Activated naive CD8-positive, alpha-beta T cell treated with anti-CD3 and anti-CD28 coated beads, Interleukin-2, amount 10 ng/mL, durations not matched to agents 7 days and 5 days (primary cell): ENCODE results near the gene MED22. TPM values are rescaled to one million over a fixed set of nuclear protein-coding genes. Genes with fewer than 3 reads are reported as not detected.
"Not testable (repeated sequence)": the region's sequence is repeated elsewhere in the genome, so short reads cannot be mapped to it uniquely, and the experiment has no call there.

Experiments used
- ATAC-seq: fragments of 150-1000 bp; cut with Tn5 transposase; one replicate; pipeline ENCODE4 v1.10.0; 2021; ENCODE audit warnings: low read depth, moderate library complexity
- POLR2A ChIA-PET: fragments of 350-600 bp; sonication (Branson Sonifier 250); formaldehyde crosslinking; loops from one replicate; lab custom pipeline; 2021; ENCODE audit warnings: antibody characterized with exemption; lab: Charles Lee
- DNase-seq: peaks from one replicate; pipeline ENCODE4 v3.0.0; 2021
- H3K27ac Mint-ChIP-seq: one replicate; pipeline ENCODE4 v1.8.0; 2022; ENCODE audit warnings: mild to moderate bottlenecking, mixed read lengths
- H3K27me3 Mint-ChIP-seq: one replicate; pipeline ENCODE4 v1.8.0; 2022; ENCODE audit warnings: mild to moderate bottlenecking, moderate library complexity, mixed read lengths
- H3K36me3 Mint-ChIP-seq: one replicate; pipeline ENCODE4 v1.8.0; 2021; ENCODE audit warnings: mild to moderate bottlenecking, mixed read lengths
- H3K4me1 Mint-ChIP-seq: one replicate; pipeline ENCODE4 v1.8.0; 2021; ENCODE audit warnings: mixed read lengths
- H3K4me3 Mint-ChIP-seq: one replicate; pipeline ENCODE4 v1.8.0; 2022; ENCODE audit warnings: mild to moderate bottlenecking, moderate library complexity, mixed read lengths
- H3K9me3 Mint-ChIP-seq: one replicate; pipeline ENCODE4 v1.8.0; 2021; ENCODE audit warnings: mixed read lengths
- total RNA-seq, 2 experiments: library from RNA; stranded (reverse); gene quantifications; one replicate each; pipeline ENCODE4 v1.2.3, GENCODE V29; 2021

The MED22 gene
- total RNA-seq, 2 experiments from 2014 or later: 27.8 to 35.5 TPM

DNA sequence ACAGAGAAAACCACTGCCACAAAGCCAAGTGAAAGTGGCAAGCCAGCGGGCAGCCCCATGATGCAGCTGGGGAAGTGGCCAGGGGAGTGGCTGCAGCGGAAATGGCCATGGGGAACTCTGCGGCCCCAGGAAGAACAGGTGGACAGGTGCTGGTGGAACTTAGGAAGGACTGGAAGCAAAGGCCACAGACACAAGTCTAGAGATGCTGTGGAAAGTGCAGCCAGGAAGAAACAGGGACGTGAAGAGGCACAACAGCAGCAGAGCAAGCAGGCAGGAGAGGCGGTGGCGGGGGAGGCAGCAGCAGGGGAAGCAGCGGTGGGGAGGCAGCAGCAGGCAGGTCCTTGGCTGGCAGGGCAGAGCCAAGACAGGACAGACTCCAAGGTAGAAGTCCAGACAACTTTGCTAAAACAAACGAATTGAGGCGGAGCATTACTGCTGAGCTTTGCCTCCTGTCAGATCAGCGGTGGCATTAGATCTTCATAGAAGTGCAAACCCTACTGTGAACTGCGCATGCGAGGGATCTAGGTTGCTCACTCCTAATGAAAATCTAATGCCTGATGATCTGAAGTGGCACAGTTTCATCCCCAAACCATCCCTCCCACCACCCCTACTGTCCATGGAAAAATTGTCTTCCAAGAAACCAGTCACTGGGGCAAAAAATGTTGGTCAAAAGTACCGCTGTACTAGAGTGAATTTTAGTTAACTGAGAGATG lies 23.8 kb downstream of the MED22 start:
- no peaks in the 10 kb centered on the region for H3K4me1 Mint-ChIP-seq
- ATAC-seq (no peak), DNase-seq (no peak)
- H3K27me3 Mint-ChIP-seq: no peaks in the 10 kb centered on the region
- H3K27ac Mint-ChIP-seq: no peak overlapping the region
- POLR2A ChIA-PET: no interaction called here
- H3K9me3 Mint-ChIP-seq: no peaks in the 10 kb centered on the region
- H3K4me3 Mint-ChIP-seq: no peak overlapping the region
- H3K36me3 Mint-ChIP-seq: no peaks in the 10 kb centered on the region

DNA sequence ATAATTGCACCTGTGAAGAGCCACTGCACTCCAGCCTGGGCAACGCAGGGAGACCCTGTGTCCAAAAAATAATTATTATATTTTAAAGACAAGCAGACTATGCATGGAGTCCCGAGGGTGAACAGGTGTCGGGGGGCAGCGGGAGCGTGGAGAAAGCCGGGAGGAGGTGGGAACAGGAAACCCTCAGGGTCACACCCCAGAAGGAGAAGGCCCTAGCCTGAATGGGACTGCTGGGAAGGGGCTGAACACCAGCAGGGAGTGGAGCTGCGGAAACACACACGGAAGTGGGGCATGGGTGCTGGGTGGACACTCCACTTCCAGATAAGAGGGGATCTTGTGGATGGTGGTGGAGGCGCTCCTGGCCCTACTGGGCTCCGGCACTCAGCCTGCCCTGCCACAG lies 24.7 kb downstream of the MED22 start:
- ATAC-seq (no peak), DNase-seq (no peak)
- Mint-ChIP-seq H3K27me3 (no peaks in the 10 kb centered on the region), H3K4me3 (no peak overlapping the region), H3K9me3 (no peaks in the 10 kb centered on the region), H3K27ac (no peak overlapping the region), H3K4me1 (no peaks in the 10 kb centered on the region), H3K36me3 (no peaks in the 10 kb centered on the region)
- POLR2A ChIA-PET: no interaction called here

DNA sequence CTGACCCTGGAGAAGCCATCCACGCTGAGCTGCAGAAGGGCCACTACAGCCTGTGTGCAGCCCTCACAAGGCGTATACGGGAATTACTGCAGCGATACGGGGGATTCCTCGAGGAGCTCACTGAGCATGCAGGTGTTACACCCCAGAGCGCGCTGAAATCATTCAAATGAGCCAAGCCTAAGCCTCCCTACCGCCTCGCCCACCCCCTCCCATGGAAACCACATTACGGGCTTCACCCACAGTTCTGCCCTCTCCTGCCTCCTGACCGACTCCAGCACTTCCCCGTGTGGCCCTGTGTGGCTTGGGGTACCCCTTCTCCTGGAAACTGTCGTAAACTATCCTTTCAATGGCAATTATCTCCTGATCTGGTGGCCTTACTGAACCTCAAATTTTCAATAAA lies 25.2 kb downstream of the MED22 start:
- no peaks in the 10 kb centered on the region for H3K27me3 Mint-ChIP-seq
- H3K4me3 Mint-ChIP-seq: no peak overlapping the region
- ATAC-seq (no peak), DNase-seq (no peak)
- H3K36me3 Mint-ChIP-seq: no peaks in the 10 kb centered on the region
- no peak overlapping the region for H3K27ac Mint-ChIP-seq
- no peaks in the 10 kb centered on the region for H3K9me3 Mint-ChIP-seq
- POLR2A ChIA-PET: no interaction called here
- no peaks in the 10 kb centered on the region for H3K4me1 Mint-ChIP-seq

DNA sequence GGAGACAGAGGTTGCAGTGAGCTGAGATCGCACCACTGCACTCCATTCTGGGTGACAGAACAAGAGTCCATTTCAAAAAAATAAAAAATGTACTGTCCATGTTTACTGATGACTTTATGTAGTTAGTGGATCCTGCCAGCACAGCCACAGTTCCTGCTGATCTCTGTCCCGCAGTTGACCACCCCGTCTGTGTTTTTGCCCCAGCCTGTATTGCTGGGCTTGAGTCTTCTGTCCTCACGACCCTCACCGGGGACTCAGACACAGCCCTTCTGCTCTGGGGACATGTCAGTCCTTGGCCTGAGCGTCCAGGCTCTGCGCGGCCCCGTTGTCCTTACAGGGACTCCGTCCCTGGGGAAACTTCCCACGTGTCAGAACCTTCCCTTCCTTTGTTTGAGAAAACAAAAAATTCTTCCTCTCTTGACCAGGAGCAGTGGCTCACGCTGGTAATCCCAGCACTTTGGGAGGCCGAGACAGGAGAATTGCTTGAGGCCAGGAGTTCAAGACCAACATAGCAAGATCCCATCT lies 26.5 kb downstream of the MED22 start:
- no peaks in the 10 kb centered on the region for H3K9me3 Mint-ChIP-seq
- POLR2A ChIA-PET: no interaction called here
- H3K4me3 Mint-ChIP-seq: no peak overlapping the region
- H3K27ac Mint-ChIP-seq: no peak overlapping the region
- H3K4me1 Mint-ChIP-seq: no peaks in the 10 kb centered on the region
- ATAC-seq (no peak), DNase-seq (no peak)
- no peaks in the 10 kb centered on the region for H3K36me3 Mint-ChIP-seq
- no peaks in the 10 kb centered on the region for H3K27me3 Mint-ChIP-seq

DNA sequence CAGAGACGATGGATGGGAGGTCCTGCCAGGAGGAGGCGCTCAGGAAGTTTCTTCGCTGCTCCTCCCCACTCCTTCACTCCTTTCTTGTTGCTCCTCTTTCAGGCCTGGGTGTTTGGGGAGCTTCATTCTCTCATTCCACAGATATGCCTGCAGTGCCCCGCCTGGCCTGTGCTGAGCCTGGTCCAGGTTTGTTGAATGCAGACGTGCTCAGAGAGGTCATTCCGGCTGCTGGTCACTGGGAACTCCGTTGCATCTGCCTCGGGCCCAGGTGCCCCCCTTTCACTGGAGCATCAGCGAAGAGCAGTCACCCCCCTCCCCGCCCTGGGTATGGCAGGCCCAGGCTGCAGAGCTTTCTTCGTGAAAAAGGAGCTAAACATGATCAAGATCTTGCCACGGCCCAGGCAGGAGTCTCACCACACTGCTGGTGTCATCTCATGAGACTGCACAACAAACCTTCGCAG lies 27.5 kb downstream of the MED22 start:
- DNase-seq (no peak), ATAC-seq (no peak)
- Mint-ChIP-seq H3K36me3 (no peaks in the 10 kb centered on the region), H3K27ac (no peak overlapping the region), H3K27me3 (no peaks in the 10 kb centered on the region), H3K4me1 (no peaks in the 10 kb centered on the region), H3K9me3 (no peaks in the 10 kb centered on the region), H3K4me3 (no peak overlapping the region)
- POLR2A ChIA-PET: no interaction called here

DNA sequence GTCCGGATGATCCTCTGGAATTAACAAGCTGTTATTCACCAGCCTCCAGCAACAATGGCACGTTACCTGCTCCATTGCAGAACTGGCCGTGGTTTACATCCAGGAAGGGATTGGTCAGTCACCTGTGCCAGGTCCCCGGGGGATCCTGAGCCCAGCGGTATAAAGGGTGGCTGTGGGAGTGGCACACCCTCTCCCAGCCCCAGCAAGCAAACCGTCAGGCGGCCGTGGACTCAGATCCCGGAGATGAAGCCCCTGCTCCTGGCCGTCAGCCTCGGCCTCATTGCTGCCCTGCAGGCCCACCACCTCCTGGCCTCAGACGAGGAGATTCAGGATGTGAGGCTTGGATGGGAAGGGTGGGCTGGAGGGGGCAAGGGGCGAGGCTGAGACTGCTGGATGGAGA lies 30.4 kb downstream of the MED22 start:
- ATAC-seq, H3K9me3 Mint-ChIP-seq, H3K27me3 Mint-ChIP-seq, H3K4me3 Mint-ChIP-seq, POLR2A ChIA-PET, H3K36me3 Mint-ChIP-seq, H3K27ac Mint-ChIP-seq, DNase-seq, H3K4me1 Mint-ChIP-seq: not testable (repeated sequence)

DNA sequence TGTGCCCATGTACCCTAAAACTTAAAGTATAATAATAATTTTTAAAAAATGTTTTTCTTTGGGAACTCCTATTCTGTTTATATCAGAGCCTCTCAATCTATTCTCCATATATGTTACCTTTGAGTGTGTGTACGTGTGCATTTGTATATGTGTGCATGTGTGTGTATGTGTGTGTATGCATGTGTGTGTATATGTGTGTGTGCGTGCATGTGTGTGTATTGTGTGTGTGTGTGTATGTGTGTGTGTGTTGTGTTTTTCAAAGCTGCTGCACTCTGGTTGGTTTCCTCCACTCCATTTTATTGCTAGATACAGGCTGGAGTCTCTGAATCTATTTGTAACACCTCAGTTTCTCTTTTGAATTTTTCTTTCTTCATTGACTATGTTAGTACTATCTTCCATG lies 31.9 kb downstream of the MED22 start:
- H3K9me3 Mint-ChIP-seq: no peaks in the 10 kb centered on the region
- no peak overlapping the region for H3K27ac Mint-ChIP-seq
- ATAC-seq: no peak
- no peaks in the 10 kb centered on the region for H3K27me3 Mint-ChIP-seq
- no peak overlapping the region for H3K4me3 Mint-ChIP-seq
- H3K4me1 Mint-ChIP-seq: no peaks in the 10 kb centered on the region
- DNase-seq: no peak
- POLR2A ChIA-PET: no interaction called here
- H3K36me3 Mint-ChIP-seq: no peaks in the 10 kb centered on the region

DNA sequence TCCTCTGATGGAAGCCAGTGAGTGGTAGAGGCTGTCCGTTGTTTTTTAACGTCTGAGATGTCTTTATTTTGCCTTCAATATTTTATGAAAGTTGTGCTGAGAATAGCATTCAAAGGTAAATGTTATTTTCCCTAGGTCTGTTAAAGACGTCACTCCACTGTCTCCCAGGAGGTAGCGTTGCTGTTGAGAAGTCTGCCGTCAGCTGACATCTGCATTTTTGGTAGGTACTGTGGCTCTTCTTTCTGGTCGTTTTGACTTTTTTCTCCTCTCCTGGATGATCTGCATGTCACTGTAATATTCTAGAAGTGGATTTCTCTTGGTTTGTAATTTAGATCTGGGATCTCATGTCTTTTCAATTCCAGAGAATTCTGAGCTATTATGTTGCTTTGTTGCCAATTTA lies 38.3 kb downstream of the MED22 start:
- peaks cover 5% of the 10 kb centered on the region for H3K27me3 Mint-ChIP-seq
- POLR2A ChIA-PET: no interaction called here
- no peaks in the 10 kb centered on the region for H3K9me3 Mint-ChIP-seq
- DNase-seq (no peak), ATAC-seq (no peak)
- H3K4me3 Mint-ChIP-seq: no peak overlapping the region
- no peaks in the 10 kb centered on the region for H3K4me1 Mint-ChIP-seq
- H3K36me3 Mint-ChIP-seq: no peaks in the 10 kb centered on the region
- no peak overlapping the region for H3K27ac Mint-ChIP-seq

DNA sequence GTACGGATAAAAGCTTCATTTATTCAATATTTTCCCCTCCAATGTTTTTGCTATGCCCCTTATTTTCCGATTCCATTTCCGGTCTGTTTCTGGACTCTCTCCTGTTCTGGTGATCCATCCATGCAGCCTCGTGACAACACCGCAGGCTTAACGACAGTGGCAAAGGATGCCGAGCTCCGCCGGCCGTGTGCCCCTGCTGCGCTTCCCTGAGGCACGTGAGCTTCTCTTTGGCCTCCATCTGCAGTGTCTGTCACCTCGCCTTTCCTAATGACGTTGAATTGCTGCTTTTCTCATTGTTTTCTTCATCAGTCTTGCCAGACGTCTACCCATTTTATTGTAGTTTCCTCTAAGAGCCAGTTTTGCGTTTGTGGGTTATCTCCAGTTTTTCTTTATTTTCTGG lies 40.6 kb downstream of the MED22 start:
- Mint-ChIP-seq H3K27ac (no peak overlapping the region), H3K4me1 (no peaks in the 10 kb centered on the region)

DNA sequence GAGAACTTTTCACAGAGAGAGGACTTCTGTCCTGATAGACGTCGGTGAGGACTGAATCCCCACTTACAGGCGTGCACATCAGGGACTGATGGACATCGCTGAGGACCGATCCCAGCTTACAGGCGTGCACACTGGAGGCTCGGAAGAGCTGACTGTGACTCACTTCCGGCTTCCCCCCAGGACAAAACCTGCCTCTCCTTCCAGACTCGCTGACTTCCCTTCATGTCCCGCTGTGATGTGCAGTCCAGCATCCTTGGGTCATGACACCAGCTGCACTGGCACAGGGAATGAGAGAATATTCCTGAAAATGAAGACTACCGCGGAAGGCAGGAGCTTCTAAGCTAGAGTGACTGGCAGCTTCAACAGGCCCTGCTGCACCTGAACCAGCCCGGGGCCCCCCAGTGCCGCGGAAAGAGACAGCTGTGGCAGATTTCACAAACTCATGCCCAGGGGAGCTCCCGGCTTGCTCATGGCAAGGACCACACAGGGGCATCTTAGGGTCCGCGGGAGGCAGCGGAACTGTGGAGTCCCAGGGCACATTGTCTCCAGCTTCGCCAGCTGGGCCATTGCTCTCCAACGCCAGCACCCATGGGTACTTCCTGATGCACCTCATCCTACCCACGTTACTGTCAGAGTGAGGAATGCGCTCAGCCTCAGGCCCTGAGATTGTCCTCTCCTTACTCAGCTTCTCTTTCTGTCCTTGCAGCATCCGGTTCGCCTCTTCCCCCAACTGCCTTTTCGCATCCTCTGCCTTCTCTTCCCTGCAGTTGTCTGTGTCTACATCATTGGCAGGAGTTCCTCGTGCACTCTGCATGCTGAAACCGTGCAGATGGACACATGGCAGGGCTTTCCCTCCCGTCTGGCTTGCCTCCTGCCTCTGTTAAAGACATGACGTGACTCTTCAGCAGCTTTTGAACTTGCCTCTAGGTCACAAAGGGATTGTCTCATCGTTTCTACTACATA lies 41.4 kb downstream of the MED22 start:
- peaks cover 7% of the 10 kb centered on the region for H3K27me3 Mint-ChIP-seq
- no peak overlapping the region for H3K4me3 Mint-ChIP-seq
- POLR2A ChIA-PET: no interaction called here
- no peak for ATAC-seq
- DNase-seq: no peak
- H3K27ac Mint-ChIP-seq: no peak overlapping the region
- no peaks in the 10 kb centered on the region for H3K36me3 Mint-ChIP-seq
- no peaks in the 10 kb centered on the region for H3K9me3 Mint-ChIP-seq
- H3K4me1 Mint-ChIP-seq: no peaks in the 10 kb centered on the region

More for the DNA sequence above, 40.6 kb downstream of the MED22 start:
- DNase-seq (no peak), ATAC-seq (no peak)
- H3K9me3 Mint-ChIP-seq: no peaks in the 10 kb centered on the region
- H3K4me3 Mint-ChIP-seq: no peak overlapping the region
- H3K27me3 Mint-ChIP-seq: peaks cover 5% of the 10 kb centered on the region
- POLR2A ChIA-PET: no interaction called here
- no peaks in the 10 kb centered on the region for H3K36me3 Mint-ChIP-seq

DNA sequence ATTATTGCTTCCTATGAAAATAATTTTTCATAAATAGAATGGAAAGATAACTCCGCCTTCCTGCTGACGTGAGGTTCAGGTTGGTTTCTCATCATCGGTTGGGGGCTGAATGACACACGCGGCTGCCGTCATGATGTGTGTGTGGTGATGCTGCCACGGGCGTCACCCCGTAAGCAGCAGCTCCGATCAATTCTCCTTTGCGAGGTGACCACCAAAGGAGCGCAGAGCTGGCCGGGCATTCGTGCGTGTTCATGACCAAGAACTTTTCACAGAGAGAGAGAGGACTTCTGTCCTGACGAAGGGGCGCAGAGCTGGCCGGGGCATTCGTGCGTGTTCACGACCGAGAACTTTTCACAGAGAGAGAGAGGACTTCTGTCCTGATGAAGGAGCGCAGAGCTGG lies 42.2 kb downstream of the MED22 start:
- POLR2A ChIA-PET: no interaction called here
- Mint-ChIP-seq H3K4me1 (no peaks in the 10 kb centered on the region), H3K4me3 (no peak overlapping the region), H3K36me3 (no peaks in the 10 kb centered on the region), H3K27me3 (peaks cover 7% of the 10 kb centered on the region), H3K9me3 (no peaks in the 10 kb centered on the region), H3K27ac (no peak overlapping the region)
- DNase-seq (no peak), ATAC-seq (no peak)

DNA sequence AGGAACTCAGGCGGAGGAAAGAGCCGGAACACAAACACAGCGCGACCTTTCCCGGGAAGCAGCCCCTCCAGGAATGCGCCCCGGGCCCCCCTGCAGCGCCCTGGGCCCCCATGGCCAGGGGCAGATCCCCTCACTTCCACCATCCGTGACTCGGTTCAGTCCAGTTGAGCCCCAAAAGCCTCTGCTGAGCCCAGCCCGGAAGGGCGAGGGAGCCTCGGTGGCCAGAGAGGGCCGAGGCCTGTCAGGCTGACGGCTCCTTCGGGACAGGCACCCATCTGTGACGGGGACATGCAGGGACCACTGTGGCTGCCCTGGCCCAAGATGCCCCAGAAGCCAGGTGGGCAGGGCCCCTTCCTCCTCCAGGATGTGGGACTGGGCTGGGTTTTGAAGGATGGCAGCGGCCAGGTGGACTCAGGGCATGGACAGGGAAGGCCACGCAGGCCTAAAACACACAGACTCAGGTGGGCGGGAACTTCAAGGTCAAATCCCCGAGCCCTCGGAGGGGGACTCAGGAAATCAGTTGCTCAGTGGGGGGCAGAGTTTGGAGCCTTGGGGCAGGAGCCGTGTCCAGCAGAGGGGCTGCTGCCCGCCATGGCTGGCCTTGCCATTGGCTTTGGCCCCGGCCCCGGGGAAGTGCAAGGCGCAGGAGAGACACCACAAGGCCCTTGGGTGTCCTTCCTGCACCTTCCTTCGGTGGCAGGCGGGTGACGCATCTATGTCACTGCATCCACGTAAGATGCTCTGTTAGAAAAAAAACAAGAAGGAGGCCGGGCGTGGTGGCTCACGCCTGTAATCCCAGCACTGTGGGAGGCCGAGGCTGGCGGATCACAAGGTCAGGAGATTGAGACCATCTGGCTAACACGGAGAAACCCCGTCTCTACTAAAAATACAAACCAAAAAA lies 43.2 kb downstream of the MED22 start:
- Mint-ChIP-seq H3K4me1 (no peaks in the 10 kb centered on the region), H3K27me3 (peaks cover 7% of the 10 kb centered on the region), H3K27ac (no peak overlapping the region), H3K4me3 (no peak overlapping the region), H3K9me3 (no peaks in the 10 kb centered on the region), H3K36me3 (no peaks in the 10 kb centered on the region)
- POLR2A ChIA-PET: no interaction called here
- no peak for ATAC-seq
- no peak for DNase-seq

DNA sequence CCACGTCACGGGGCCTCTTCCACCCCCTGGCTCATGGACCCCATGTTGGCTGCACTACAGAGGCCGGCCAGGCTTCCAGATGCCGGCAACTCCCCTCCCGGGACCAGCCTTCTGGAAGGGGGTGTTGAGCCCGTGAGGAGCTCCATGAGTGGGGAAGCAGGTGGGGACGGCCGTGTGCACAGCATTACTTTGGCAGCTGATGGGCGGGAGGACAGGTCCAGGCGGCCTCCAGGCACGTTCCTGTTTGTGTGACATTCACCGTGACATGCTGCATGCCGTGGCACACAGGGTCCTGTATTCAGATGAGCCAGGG lies 43.8 kb downstream of the MED22 start:
- Mint-ChIP-seq H3K9me3 (no peaks in the 10 kb centered on the region), H3K4me1 (no peaks in the 10 kb centered on the region), H3K4me3 (no peak overlapping the region), H3K27ac (no peak overlapping the region), H3K36me3 (no peaks in the 10 kb centered on the region), H3K27me3 (peaks cover 4% of the 10 kb centered on the region)
- DNase-seq: no peak
- ATAC-seq: no peak
- POLR2A ChIA-PET: no interaction called here
